ENCODE measurements around the gene DGKI.

DGKI gene

DNA sequence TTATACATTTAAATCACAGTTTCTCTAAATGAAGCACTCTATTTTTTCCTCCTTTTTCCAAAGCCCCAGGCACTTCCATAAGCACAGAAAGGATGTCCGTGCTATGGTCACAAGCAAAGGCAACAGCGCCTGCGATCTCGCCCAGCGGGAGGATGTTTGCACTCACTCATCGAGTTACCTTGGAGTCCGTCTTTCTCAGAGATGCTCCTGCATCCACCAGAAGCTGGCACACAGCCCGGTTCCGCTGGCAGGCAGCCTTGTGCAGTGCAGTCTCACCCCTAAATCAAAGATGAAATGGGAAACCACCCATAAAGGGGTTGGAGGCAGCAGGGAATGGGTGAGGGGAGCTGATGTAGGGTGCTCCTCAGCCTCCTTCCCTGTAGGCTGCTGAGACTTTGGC lies 451.4 kb downstream of the DGKI start:
- DNase-seq, result no peak

DNA sequence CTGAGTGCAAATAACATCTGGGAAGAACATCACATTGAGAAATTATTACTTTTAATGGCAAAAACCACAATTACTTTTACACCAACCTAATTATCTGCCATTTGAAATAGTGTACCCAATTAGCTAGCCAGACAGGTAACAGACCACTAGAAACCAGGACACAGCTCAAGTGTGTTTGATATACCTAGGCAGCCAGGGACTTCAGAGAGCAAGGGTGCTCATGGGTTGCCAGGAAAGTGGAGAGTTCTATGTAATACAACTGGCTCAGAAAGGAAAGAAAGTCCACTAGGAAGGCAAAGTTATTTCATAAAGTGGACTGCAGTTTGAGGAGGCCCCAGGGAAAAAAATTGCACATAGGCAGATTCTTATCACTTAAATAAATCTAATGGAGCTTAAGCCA lies 453.2 kb downstream of the DGKI start:
- DNase-seq, result no peak

DNA sequence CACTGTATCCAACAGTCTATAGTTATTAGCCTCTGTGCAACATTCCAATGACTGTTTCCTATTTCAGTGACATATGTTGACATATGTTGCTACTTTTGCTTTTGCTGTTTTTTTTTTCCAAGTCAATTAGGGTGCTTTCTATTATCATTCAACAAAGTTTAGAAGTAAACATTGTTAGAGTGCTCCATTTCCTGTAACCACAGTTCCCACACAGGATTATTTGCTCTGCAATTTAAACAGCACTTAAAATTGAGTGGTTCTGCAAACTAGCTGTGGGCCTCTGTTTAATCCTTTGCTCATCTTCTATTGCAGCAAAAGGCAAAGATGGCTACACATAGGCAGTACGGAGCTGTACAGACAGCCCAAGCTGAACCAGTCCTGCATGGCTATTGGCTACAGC lies 456.7 kb downstream of the DGKI start:
- no peak for DNase-seq

DNA sequence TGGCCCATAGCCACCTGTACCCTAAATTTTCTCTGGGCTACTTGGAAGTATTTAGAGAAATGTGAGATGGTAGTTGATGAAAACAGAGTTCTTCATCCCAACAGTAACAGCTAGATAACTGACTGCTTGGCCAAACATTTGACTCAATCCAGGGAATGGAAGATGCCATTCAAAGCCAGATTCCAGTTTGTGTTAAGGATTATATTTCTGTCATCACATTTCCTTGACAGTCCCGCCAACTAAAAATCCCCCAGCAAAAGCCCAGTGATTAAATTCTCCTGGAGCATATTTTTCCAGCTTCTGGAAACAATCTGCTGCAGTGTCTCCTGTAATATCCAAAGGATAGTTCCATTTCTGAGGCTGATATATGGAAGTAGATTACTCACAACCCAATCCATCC lies 457.9 kb downstream of the DGKI start:
- no peak for DNase-seq

DNA sequence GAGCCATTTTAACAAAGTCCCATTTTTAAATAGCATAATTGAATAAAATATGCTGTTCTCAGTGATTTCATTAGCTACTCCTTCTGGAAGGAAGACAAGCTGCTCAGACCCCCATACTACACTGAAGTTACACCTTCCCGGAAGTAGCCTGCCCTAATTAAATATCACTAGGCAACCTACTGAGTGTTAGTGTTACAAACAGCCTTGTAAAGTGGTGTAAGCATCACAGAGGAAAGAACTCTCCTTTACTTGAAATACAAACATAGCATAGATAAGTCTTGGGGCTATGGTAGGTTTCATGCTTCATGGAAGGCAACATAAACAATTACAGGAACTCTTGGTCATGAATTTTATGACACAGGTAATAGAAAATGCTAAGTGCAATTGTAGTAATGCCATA lies 459.8 kb downstream of the DGKI start:
- no peak for DNase-seq

DNA sequence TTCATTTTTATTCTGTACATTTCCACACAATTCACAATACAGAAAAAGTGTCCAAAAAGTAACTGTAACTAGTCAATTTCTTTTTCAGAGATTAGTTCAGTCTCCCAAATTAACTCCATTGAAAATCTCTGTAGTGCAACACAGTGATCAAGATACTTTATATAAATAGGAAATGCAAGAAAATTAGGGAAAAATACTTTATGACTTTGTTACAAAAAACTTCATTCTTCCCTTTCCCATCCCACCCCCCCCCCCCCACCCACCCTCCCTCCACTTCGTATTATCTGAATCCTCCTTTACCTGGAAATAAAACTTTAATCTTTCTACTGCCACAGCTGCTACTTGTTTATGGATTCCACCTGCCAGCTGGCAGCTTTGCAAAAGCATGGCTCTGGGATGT lies 465.7 kb downstream of the DGKI start:
- no peak for DNase-seq

DNA sequence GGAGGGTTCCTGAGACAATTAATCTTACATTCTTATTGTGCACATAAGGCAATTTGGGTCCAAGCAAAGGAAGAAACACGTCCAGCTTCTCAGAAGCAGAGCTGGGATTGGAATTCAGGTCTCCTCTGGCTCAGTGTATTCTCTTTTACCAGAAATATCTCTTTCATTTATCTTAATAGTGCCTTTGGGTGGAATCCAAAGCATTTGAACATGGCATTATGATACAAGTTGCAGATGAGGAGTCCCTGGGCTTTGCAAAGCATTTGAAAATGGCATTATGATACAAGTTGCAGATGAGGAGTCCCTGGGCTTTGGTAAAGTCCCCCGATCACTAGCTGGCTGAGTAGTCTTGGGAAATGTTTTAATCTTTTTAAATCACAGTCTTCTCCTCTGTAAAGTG lies 473.3 kb downstream of the DGKI start:
- no peak for DNase-seq

DNA sequence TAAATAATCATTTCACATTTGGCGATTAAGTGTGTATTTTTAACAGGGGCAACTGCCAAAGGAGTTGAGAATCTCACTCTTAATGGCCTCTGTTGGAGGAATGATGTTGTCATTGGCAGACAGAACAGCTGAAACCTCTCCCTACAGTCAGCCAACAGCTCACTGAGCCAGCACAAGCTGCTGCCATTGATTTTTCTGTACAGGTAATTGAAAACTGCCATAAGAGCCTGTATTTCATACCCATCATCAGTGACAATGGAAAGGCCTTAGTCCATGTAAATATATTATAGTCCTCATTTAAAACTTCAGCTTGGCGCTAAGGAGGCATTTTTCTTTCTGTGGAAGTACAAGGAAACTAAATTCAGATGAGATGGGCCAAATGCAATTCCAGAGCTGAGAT lies 475.2 kb downstream of the DGKI start:
- DNase-seq, result no peak

DNA sequence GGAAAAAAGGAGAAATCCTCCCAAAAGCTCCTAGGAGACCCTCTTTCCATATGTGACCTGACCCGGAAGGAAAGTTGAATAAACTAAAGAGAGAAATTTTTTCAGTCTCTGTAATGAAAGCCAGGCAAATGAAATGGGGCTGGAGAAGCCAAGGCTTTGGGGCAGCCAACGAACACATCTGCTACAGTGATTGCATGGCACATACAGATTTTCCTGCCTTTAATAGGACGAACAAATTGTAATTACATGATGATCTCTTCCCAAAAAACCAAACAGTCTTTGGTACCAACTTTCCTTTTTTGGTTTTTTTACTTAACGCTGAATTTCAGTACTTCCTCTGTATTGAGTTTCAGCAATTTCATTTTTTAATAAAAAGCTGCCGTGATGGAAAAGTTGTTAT lies 479.8 kb downstream of the DGKI start:
- DNase-seq, result no peak

DNA sequence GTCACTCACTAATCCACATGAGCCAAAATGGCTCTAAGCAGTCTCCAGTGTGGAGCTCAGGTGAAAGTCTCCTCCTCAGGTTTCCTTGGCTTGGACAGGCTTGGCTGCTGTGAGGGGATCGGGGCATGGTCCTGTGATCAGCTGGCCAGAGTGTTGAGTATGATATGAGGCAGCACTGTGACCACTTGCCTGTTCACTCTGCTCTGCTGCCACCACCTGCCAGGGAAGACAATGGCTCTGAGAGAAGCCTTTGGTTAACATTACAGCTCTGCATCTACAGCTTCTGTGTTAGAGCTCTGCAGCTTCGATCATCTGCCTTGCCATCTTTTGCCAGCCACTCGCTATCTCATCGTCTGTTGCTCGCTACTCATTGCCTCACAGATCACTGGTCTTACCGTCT lies 483.1 kb downstream of the DGKI start:
- no peak for DNase-seq

DNA sequence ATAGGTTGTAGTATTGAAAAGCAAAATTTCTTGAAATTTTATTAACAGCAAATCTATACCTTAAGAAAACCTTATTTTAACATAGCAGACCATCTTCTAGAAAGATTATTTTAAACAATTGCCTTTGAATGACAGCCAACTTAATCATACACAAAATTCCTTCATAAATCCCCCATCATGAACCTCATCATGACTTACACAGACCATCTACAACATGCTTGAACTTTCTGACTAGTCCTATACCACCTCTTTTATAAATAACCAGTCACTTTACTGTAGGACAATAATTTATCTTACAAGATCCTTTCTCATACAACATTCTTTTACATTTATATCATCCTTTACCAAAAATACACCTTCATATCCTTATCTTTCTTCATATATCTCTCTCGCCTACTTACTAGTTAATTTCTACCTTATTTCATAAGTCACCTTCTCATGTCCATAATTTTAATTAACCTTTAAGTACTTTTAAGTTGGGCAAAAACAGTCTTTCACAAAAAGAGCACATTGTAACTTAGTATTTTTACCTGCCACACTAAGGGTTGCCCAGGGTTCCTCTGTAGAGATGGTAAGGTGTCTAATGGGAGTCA lies 486.6 kb downstream of the DGKI start:
- no peak for DNase-seq

DNA sequence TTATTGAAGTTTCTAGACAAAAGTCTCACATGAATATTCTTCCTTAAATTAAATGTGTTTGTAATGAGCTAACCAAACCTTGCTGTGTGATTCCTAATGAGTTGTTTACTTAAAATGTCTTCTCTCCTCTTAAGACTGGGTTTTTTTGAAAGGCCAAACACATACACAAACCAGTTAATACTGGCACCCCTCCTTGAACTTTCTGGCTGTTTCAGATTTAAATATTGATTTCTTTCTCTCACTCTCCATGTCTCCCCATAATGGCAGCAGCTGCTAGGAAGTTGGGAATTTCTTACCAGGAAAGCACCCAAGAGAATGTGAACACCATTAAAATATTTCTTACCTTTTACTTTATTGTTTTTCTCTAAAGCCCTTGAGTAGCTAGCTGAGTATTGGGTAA lies 491.8 kb downstream of the DGKI start:
- DNase-seq, result no peak

DNA sequence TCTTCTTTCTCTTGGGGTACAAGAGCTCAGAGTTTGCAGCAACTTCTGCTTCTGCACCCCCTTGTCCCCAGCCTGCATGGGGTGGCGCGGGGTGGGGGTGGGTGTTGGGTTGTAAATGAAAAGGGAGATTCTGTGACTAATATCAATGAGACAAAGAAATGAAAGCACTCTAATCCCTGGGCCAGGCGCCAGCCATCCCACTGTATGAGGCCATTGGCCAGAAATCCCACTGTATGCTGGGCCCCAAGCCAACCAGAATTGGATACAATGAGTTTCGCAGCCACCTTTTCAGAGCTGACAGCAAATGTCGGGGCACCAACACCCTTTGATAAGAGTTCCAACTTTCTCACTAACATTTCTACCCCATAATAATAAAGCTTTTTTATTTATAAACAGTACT lies 492.4 kb downstream of the DGKI start:
- DNase-seq, result no peak

DNA sequence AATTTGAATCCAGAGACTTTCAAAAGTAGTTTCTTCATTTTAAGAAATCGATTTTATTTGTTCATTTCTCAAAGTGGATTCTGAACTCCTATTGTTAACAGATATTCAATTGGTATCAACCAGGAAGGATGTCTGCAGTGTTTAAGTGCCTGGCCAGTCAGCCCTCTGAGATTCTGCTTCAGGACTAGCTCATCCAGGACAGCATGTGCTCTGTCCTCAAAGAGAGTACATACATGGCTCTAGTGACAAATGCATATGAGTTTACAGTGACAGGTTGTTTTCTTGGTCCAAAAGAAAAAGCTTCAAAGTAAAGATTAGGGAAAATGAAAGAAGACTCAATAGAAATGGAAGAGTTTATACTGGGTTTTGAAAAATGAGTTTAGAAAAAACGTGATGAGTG lies 494.8 kb downstream of the DGKI start:
- no peak for DNase-seq

DNA sequence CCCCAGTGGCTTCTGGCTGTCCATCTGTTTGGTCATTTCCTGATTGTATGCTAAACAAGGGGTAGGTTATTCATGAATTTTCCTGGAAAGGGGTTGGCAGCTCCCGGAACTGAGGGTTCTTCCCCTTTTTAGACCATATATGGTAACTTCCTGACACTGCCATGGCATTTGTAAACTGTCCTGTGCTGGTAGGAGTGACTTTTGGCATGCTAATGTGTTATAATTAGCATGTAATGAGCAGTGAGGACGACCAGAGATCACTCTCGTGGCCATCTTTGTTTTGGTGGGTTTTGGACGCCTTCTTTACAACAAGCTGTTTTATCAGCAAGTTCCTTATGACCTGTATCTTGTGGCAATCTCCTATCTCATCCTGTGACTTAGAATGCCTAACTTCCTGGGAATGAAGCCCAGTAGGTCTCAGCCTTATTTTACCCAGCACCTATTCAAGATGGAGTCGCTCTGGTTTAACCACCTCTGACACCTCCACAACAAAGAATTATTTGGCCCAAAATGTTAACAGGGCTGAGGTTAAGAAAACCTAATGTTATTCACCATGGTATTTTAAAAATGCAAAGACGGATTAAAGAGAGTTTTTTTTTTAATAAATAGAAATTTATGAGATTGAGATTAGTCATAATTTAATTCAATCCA lies 500.9 kb downstream of the DGKI start:
- no peak for DNase-seq

DNA sequence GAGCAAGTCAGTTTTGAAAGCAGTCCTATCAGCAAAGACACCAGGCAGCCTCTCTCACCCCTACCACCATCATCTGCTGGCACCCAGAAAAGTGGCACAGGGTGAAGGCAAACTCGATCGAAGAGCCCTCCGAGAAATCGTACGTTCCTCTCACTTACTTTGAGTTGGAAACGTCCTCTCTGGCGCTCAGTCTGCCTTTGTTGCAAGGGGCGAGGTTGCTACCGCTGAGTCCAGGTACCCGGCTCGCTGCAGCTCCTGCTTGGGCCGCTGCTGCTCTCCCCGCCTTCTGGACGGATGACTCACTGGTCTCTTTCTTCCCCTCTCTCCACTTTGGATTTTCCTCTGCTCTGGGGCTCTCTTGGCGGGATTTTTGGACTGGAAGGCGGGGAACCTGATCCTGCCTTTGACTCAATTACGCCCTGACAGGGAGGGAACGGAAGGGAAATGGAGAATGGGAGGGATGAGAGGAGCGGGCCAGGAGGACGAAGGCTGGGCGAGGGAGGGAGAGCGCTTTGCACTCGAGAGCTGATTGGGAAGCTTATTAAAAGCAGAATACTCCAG lies 503.4 kb downstream of the DGKI start, which contains the start of gene PTN:
Gene PTN (minus strand): TSS at position 453 of the 561 bp plus-strand sequence. CDS start 88,760 bp downstream, outside the sequence.
- DNase-seq, result no peak

DNA sequence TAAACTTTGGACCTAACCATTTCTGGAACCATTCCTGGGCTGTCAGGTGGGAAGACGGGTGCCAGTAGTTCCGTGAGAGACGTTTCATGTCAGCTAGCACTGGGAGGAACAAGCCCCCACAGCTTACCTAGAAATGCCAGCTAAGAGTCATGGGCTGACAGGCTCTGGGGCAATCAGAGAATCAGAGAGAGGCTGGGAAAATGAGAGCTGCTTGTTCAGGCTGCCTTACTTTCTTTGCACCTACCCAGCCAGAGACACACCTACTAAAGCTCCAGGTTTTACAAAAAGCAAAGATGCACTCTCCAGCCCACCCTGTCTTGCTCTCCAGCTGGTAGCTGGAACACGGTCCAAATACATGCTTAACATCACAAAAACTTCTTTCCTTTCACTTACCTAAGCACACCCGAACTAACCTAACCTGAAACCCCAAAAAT lies 503.9 kb downstream of the DGKI start:
- DNase-seq, result no peak

DNA sequence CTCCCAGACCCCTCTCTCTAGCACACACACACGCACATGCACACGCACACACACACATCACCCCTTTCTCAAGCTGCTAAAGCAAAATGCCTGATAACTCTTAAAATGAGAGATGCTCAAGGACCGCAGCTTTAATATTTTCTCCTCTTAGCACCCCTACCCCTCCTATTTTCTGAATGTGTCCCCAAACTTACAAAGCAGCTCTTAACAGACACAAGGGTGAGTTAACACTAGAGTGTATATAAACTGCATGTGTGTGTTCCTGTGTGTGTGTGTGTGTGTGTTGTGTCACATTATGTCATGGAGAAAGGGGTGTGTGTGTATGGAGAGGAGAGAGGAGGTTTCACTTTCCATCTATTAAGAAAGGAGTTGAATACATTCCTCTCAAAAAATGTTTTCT lies 504.5 kb downstream of the DGKI start:
- DNase-seq, result no peak

DNA sequence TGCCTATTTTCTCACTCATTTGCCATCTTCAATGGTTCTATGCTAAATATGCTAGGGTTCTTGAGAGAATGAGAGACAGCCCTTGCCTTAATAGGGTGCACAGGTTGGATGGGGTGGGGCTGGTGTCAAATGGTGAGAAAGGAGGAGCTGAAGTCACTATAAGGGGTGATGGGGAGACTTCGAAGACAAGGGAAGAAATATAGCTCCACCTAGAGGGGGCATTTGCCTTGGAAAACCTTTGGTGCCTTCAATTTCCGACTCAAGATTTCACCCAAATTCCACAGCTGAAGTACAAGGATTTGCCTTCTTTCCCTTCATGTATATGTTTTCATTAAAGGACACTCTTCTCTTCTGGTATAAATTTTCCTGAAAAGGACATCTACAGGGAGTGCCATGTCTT lies 508.9 kb downstream of the DGKI start:
- DNase-seq, result no peak

DNA sequence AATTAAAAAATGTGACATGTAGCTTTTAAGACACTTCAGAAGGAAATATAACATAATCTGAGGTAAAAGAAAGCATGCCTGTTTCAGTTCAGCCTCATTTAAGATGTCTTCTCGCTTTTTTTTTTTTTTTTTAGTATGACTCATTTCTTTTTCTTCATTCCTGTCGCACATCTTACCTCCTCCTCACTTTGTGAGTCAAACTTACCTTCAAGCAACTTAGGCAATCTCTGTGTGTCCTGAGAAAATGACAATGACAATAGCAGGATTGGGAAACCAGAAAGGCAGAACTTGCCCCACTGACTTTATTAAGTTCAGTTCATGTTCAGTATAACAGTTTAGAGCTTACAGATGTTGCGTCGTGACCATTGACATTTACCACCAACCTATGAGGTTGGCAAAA lies 511.0 kb downstream of the DGKI start:
- no peak for DNase-seq

DNA sequence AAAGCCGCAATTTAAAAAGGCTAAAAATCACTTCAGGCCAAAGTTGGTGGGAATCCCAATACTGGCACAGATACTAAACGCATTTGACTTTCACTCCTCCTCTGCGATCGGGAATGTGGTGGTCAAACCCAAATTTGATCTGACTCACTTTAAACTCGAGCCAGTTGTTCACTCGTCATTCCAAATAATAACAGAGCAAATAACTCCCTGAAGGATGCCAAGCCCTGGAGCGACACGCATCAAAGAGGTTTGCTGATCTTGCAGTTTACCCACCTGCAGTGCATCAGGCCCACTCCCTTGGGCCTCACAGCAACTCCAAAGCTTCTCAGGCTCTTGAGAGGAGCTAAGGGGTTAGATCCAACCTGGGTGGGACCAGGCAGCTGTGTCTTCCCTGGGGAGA lies 515.4 kb downstream of the DGKI start:
- DNase-seq, result no peak

Data from CD4-positive, alpha-beta T cell treated with Interleukin-6 for 4 hours (primary cell).